ENCODE measurements around the gene PTPN7. TPM values are rescaled to one million over a fixed set of nuclear protein-coding genes. Genes with fewer than 3 reads are reported as not detected.

Gene PTPN7
- total RNA-seq, 2 donors from 2014 or later: not detected

- TF ChIP-seq CTCF (conservative IDR thresholded peaks at IDR 0.05): no peak
- Histone ChIP-seq H3K4me1 (ENCODE audit: control insufficient read depth, insufficient read depth, low read length) (no peaks in the 10 kb centered on the region), H3K9ac (ENCODE audit: extremely low read depth, low read length, poor library complexity, severe bottlenecking) (no peak overlapping the region), H3K36me3 (ENCODE audit: control insufficient read depth, insufficient read depth, low read length) (no peaks in the 10 kb centered on the region), H3K9me3 (ENCODE audit: control insufficient read depth, low read length) (no peaks in the 10 kb centered on the region), H3K27me3 (ENCODE audit: control insufficient read depth, insufficient read depth, low read length, poor library complexity, severe bottlenecking) (no peaks in the 10 kb centered on the region), H3K4me3 (ENCODE audit: low read length) (no peak overlapping the region), H3K27ac (ENCODE audit: low read depth, low read length) (no peak overlapping the region)
- WGBS, 2 experiments (ENCODE audit: insufficient coverage in 1 of 2, insufficient read length in 1 of 2): 63 to 85% methylated on average over 2 to 8 of the region's 8 CpGs
- Mint-ChIP-seq H3K27ac (no peak overlapping the region), H3K9me3 (peaks cover 1% of the 10 kb centered on the region), H3K27me3 (ENCODE audit: insufficient read depth) (peaks cover 18% of the 10 kb centered on the region), H3K4me3 (no peak overlapping the region), H3K36me3 (ENCODE audit: low read depth) (no peaks in the 10 kb centered on the region), H3K4me1 (peaks cover 13% of the 10 kb centered on the region)
- DNase-seq: no peak
Observed at GRCh38 chr1:202187041-202187671, 26.8 kb upstream of the PTPN7 start.

GRCh38 chr1:202186327-202186726 is 25.9 kb upstream of the PTPN7 start:
- Histone ChIP-seq H3K36me3 (ENCODE audit: control insufficient read depth, insufficient read depth, low read length) (no peaks in the 10 kb centered on the region), H3K4me1 (ENCODE audit: control insufficient read depth, insufficient read depth, low read length) (no peaks in the 10 kb centered on the region), H3K27me3 (ENCODE audit: control insufficient read depth, insufficient read depth, low read length, poor library complexity, severe bottlenecking) (no peaks in the 10 kb centered on the region), H3K9ac (ENCODE audit: extremely low read depth, low read length, poor library complexity, severe bottlenecking) (no peak overlapping the region), H3K4me3 (ENCODE audit: low read length) (no peak overlapping the region), H3K27ac (ENCODE audit: low read depth, low read length) (no peak overlapping the region), H3K9me3 (ENCODE audit: control insufficient read depth, low read length) (no peaks in the 10 kb centered on the region)
- 80 to 88% methylated on average over 1 to 7 of the region's 7 CpGs for WGBS, 2 experiments (ENCODE audit: insufficient coverage in 1 of 2, insufficient read length in 1 of 2)
- Mint-ChIP-seq H3K27me3 (ENCODE audit: insufficient read depth) (peaks cover 21% of the 10 kb centered on the region), H3K4me1 (peaks cover 13% of the 10 kb centered on the region), H3K9me3 (no peaks in the 10 kb centered on the region), H3K36me3 (ENCODE audit: low read depth) (no peaks in the 10 kb centered on the region), H3K4me3 (no peak overlapping the region), H3K27ac (no peak overlapping the region)
- DNase-seq: no peak
- TF ChIP-seq CTCF (conservative IDR thresholded peaks at IDR 0.05): no peak

GRCh38 chr1:202184750-202185460 is 24.5 kb upstream of the PTPN7 start:
- H3K27me3 Mint-ChIP-seq (ENCODE audit: insufficient read depth): peaks cover 21% of the 10 kb centered on the region
- Histone ChIP-seq H3K9me3 (ENCODE audit: control insufficient read depth, low read length) (no peaks in the 10 kb centered on the region), H3K9ac (ENCODE audit: extremely low read depth, low read length, poor library complexity, severe bottlenecking) (no peak overlapping the region), H3K36me3 (ENCODE audit: control insufficient read depth, insufficient read depth, low read length) (no peaks in the 10 kb centered on the region), H3K27ac (ENCODE audit: low read depth, low read length) (no peak overlapping the region), H3K4me3 (ENCODE audit: low read length) (no peak overlapping the region), H3K27me3 (ENCODE audit: control insufficient read depth, insufficient read depth, low read length, poor library complexity, severe bottlenecking) (no peaks in the 10 kb centered on the region), H3K4me1 (ENCODE audit: control insufficient read depth, insufficient read depth, low read length) (no peaks in the 10 kb centered on the region)
- 28 to 32% methylated on average over 18 to 19 of the region's 19 CpGs for WGBS, 2 experiments (ENCODE audit: insufficient coverage in 1 of 2, insufficient read length in 1 of 2)
- no peaks in the 10 kb centered on the region for H3K9me3 Mint-ChIP-seq
- peaks cover 13% of the 10 kb centered on the region for H3K4me1 Mint-ChIP-seq
- no peak overlapping the region for H3K4me3 Mint-ChIP-seq
- no peak overlapping the region for H3K27ac Mint-ChIP-seq
- no peaks in the 10 kb centered on the region for H3K36me3 Mint-ChIP-seq (ENCODE audit: low read depth)
- peak; percentile 99 for DNase-seq
- peak; percentile 99 for TF ChIP-seq CTCF (conservative IDR thresholded peaks at IDR 0.05)

All from endodermal cell (in vitro differentiated cells).